Thymus (tissue), 11 donors: ENCODE data around the gene ZNF280B. TPM values are rescaled to one million over a fixed set of nuclear protein-coding genes. Genes with fewer than 3 reads are reported as not detected.
"Not testable (repeated sequence)": the region's sequence is repeated elsewhere in the genome, so short reads cannot be mapped to it uniquely, and the experiment has no call there.

Experiments
- DNase-seq, 9 donors: peaks; one replicate each; pipeline ENCODE4 v3.0.0-alpha.2; 2013; ENCODE audit warnings: low spot score in 9 of 9, low read depth in 6 of 9, missing footprints in 1 of 9
- H3K27ac ChIP-seq, 2 donors: one replicate each; pipeline ENCODE4 v1.5.1; 2013; ENCODE audit warnings: control low read depth in 1 of 2, low read depth in 1 of 2, low read length in 1 of 2, mild to moderate bottlenecking in 1 of 2, moderate library complexity in 1 of 2
- H3K27me3 ChIP-seq, 2 donors: one replicate each; pipeline ENCODE4 v1.5.1; 2013; ENCODE audit warnings: low read length in 1 of 2; ENCODE audit not compliant: control insufficient read depth in 2 of 2, insufficient read depth in 1 of 2
- H3K36me3 ChIP-seq, 2 donors: one replicate each; pipeline ENCODE4 v1.5.1; 2013; ENCODE audit warnings: low read length in 1 of 2, mild to moderate bottlenecking in 1 of 2, moderate library complexity in 1 of 2; ENCODE audit not compliant: control insufficient read depth in 2 of 2, insufficient read depth in 2 of 2
- H3K4me1 ChIP-seq, 2 donors: one replicate each; pipeline ENCODE4 v1.5.1; 2013; ENCODE audit warnings: low read length in 2 of 2; ENCODE audit not compliant: control insufficient read depth in 2 of 2, insufficient read depth in 2 of 2
- H3K4me3 ChIP-seq, 2 donors: one replicate each; pipeline ENCODE4 v1.5.1; 2013; ENCODE audit warnings: low read length in 2 of 2, control low read depth in 1 of 2, mild to moderate bottlenecking in 1 of 2
- H3K9me3 ChIP-seq, 2 donors: one replicate each; pipeline ENCODE4 v1.5.1; 2013; ENCODE audit warnings: low read length in 1 of 2, mild to moderate bottlenecking in 1 of 2; ENCODE audit not compliant: control insufficient read depth in 2 of 2, insufficient read depth in 1 of 2
- WGBS: extraction: QIAGEN DNeasy Blood & Tissue Kit; methylation state at CpG from one replicate; pipeline ENCODE4 v1.1.7; 2013; 5-methylcytosine and 5-hydroxymethylcytosine counted together
- polyA plus RNA-seq: library from polyadenylated mRNA; stranded (reverse); fragments of 200-250 nt; gene quantifications from one replicate; pipeline ENCODE4 v1.2.3, GENCODE V29; 2013
- total RNA-seq: library from RNA; stranded (reverse); fragments of 120-200 nt; gene quantifications from one replicate; pipeline ENCODE4 v1.2.4, GENCODE V29; 2013
- donor health status: healthy.

The ZNF280B gene
- total and polyA plus RNA-seq, 2 donors, result 0.55 to 0.99 TPM

DNA sequence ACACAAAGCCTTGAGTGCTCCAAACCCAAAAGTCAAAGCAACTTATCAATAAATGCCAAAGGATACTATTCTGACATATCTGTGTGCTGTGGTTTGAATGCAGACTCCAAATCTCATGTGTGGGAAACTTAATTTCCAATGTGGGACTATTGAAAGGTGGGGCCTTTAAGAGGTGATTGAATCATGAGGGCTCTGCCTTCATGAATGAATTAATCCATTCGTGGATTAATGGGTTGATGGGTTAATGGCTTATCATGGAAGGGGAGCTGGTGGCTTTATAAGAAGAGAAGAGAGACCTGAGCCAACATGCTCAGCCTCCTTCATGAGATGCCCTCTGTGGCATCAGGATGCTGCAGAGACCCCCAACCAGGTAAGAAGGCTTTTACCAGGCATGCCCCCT lies 28.4 kb upstream of the ZNF280B start:
- Histone ChIP-seq H3K4me1 (no peaks in the 10 kb centered on the region), H3K4me3 (no peak overlapping the region), H3K27me3 (peaks cover 0 to 2% of the 10 kb centered on the region in 2 donors), H3K9me3 (no peaks in the 10 kb centered on the region), H3K27ac (no peak overlapping the region), H3K36me3 (no peaks in the 10 kb centered on the region)
- 51% methylated on average over 1 of the region's 1 CpG for WGBS
- DNase-seq, result no peak

DNA sequence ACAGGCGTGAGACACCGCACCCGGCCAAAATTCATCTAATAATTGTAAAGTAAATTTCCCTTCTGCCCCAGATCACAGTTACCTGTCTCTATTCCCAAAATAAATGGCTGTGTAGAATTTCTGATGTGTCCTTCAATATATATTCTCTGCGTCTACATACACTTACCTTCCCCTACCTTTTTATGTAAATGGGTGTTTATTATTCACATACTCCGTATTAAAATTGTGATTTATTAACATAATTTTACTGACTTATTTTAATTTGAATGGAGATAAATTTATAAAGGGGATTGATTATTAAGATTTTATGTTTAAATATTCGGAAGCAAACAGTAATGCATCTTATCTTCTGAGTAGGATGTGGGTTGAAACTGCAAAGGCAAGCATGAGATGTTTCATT lies 28.0 kb upstream of the ZNF280B start:
- WGBS, result 77% methylated on average over 6 of the region's 6 CpGs
- DNase-seq, result no peak
- Histone ChIP-seq H3K27ac (no peak overlapping the region), H3K36me3 (no peaks in the 10 kb centered on the region), H3K27me3 (peaks cover 0 to 2% of the 10 kb centered on the region in 2 donors), H3K9me3 (no peaks in the 10 kb centered on the region), H3K4me3 (no peak overlapping the region), H3K4me1 (no peaks in the 10 kb centered on the region)

DNA sequence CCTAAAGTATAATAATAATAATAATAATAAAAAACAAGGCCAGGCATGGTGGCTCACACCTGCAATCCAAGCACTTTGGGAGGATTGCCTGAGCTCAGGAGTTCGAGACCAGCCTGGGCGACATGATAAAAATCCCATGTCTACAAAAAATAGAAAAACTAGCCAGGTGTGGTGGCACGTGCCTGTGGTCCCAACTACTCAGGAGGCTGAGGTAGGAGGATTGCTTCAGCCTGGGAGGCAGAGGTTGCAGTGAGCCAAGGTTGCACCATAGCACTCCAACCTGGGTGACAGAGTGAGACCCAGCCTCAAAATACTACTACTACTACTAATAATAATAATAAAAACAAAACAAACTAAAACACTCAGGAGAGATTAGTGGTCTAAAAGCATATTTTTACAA lies 27.1 kb upstream of the ZNF280B start:
- Histone ChIP-seq H3K4me3 (no peak overlapping the region), H3K27ac (no peak overlapping the region), H3K36me3 (no peaks in the 10 kb centered on the region), H3K27me3 (peaks cover 0 to 2% of the 10 kb centered on the region in 2 donors), H3K4me1 (no peaks in the 10 kb centered on the region), H3K9me3 (no peaks in the 10 kb centered on the region)
- no peak for DNase-seq
- 96% methylated on average over 3 of the region's 3 CpGs for WGBS

DNA sequence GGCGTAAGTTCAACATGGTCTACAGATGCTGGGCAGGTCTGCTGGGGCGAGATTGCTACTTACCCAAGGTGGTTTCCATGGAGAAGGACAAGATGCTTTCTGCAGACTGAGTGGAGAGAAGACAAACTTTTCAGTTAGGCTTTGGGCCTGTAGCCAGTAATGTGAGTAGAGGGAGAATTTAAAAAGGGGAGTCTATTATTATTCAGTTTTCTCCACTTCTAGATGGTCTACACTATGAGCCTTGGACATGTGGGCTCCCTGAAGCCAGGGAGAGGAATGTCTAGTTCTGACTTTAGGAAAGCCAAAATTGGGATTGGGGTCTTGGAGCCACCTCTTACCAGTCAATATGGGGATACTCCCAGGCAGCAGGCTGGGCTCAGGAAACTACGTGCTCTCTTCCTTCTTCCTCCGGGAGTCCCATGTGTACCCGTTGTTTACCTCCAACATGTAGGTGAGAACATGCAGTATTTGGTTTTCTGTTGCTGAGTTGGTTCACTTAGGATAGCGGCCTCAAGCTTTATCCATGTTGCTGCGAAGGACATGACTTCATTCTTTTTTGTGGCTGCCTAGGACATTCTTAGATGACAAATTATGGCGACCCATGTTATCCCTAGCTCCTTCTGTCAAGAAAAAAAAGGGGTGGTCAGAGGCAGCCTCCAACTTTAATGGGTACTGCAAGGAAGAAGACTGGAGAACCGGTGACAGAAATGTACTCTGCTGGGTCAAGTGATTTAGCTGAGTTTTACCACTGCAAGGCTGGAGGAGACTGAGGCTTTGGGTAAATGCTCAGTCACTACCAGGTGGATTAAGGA lies 26.3 kb upstream of the ZNF280B start:
- H3K27ac ChIP-seq, result no peak overlapping the region
- 94% methylated on average over 9 of the region's 9 CpGs for WGBS
- H3K4me3 ChIP-seq, result no peak overlapping the region
- H3K9me3 ChIP-seq, result no peaks in the 10 kb centered on the region
- H3K4me1 ChIP-seq, result no peaks in the 10 kb centered on the region
- DNase-seq, result no peak
- H3K36me3 ChIP-seq, result no peaks in the 10 kb centered on the region
- H3K27me3 ChIP-seq, result peaks cover 0 to 2% of the 10 kb centered on the region in 2 donors

DNA sequence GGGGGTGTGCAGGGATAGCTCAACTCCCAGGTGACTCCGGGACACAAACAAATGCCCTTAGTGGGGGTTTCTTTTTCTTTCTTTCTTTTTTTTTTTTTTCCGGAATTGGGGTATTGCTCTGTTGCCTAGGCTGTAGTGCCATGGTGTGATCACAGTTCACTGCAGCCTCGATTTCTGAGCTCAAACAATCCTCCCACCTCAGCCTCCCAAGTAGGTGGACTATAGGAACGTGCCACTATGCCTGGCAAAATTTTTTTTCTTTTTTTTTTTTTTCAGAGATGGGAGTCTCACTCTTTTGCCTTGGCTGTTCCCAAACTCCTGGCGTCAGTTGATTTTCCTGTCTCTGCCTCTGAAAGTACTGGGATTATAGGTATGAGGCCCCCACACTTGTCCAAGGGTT lies 25.3 kb upstream of the ZNF280B start:
- Histone ChIP-seq H3K9me3 (no peaks in the 10 kb centered on the region), H3K4me1 (no peaks in the 10 kb centered on the region), H3K4me3 (no peak overlapping the region), H3K27ac (no peak overlapping the region), H3K36me3 (no peaks in the 10 kb centered on the region), H3K27me3 (peaks cover 0 to 2% of the 10 kb centered on the region in 2 donors)
- WGBS, result 87% methylated on average over 5 of the region's 5 CpGs
- DNase-seq, result no peak

DNA sequence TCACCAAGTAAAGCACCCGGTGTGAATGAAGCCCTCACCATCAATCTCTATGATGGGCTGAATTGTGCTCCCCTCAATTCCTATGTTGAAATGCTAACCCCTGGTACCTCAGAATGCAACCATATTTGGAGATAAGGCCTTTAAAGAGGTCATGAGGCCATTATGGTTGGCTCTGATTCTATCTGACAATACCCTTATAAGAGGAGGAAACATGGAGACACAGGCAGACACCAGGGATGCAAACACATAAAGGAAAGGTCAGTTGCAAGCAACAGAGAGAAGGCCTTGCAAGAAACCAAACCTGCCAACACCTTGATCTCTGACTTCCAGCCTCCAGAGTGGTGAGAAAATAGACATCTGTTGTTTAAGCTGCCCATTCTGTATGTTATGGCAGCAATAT lies 24.9 kb upstream of the ZNF280B start:
- Histone ChIP-seq H3K27ac (no peak overlapping the region), H3K27me3 (peaks cover 0 to 2% of the 10 kb centered on the region in 2 donors), H3K9me3 (no peaks in the 10 kb centered on the region), H3K4me1 (no peaks in the 10 kb centered on the region), H3K36me3 (no peaks in the 10 kb centered on the region), H3K4me3 (no peak overlapping the region)
- 95% methylated on average over 1 of the region's 1 CpG for WGBS
- DNase-seq, result no peak

DNA sequence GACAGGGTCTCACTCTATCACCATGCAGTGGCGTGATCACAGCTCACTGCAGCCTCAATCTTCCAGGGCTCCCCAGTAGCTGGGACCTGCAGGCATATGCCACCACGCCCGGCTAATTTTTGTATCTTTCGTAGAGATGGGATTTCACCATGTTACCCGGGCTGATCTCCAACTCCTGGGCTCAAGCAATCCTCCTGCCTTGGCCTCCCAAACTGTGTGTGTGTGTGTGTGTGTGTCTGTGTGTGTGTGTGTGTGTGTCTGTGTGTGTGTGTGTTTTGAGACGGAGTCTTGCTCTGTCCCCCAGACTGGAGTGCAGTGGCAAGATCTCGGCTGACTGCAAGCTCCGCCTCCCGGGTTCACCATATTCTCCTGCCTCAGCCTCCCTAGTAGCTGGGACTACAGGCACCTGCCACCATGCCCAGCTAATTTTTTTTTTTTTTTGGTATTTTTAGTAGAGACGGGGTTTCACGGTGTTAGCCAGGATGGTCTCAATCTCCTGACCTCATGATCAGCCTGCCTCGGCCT lies 24.1 kb upstream of the ZNF280B start:
- not testable (repeated sequence) for DNase-seq, H3K4me3 ChIP-seq, H3K4me1 ChIP-seq, H3K9me3 ChIP-seq, H3K27ac ChIP-seq, H3K36me3 ChIP-seq, H3K27me3 ChIP-seq
- WGBS, result 88% methylated on average over 12 of the region's 12 CpGs

DNA sequence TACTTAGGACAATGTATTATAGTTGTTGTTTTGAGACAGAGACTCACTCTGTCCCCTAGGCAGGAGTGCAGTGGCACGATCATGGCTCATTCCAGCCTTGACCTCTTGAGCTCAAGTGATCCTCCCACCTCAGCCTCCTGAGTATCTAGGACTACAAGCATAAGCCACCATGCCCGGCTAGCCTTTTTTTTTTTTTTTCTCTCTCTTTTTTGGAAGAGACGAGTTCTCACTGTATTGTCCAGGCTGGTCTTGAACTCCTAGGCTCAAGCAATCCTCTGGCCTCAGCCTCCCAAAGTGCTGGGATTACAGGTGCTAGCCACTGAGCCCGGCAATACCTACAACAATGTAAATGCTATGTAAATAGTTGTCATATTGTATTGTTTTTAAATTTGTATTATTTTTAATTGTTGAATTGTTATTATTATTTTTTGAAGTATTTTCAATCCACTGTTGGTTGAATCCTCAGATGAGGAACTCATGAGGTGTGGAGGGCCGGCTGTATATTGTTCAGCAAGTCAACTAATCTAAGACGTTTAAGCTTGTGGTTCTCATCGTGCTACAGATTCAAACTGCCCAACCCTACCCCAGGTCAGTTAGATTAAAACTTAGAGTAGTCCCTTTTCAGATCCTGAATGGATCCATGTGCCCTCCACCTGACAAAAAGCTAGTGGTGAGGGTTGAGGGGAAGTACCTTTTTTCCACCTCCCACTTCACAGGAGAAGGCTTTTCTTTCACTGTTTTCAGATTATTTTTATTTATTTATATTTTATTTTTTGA lies 23.4 kb upstream of the ZNF280B start:
- Histone ChIP-seq H3K27ac (no peak overlapping the region), H3K27me3 (no peaks in the 10 kb centered on the region), H3K36me3 (no peaks in the 10 kb centered on the region), H3K4me3 (no peak overlapping the region), H3K9me3 (no peaks in the 10 kb centered on the region), H3K4me1 (no peaks in the 10 kb centered on the region)
- no peak for DNase-seq
- 96% methylated on average over 7 of the region's 7 CpGs for WGBS

DNA sequence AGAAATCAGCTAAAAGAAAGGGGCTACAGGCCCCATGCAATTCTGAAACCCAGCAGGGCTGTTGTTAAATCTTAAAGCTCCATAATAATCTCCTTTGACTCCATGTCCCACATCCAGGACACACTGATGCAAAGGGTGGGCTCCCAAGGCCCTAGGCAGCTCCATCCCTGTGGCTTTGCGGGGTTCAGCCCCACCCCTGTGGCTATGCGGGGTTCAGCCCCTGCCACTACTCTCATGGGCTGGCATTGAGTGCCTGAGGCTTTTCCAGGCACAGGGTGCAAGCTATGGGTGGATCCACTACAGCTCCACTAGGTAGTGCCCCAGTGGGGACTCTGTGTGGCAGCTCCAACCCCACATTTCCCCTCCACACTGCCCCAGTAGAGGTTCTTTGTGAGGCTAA lies 20.2 kb upstream of the ZNF280B start:
- H3K9me3 ChIP-seq, result no peaks in the 10 kb centered on the region
- H3K27ac ChIP-seq, result no peak overlapping the region
- H3K27me3 ChIP-seq, result no peaks in the 10 kb centered on the region
- H3K36me3 ChIP-seq, result no peaks in the 10 kb centered on the region
- no peak for DNase-seq
- H3K4me3 ChIP-seq, result no peak overlapping the region
- H3K4me1 ChIP-seq, result no peaks in the 10 kb centered on the region
- WGBS, result 97% methylated on average over 2 of the region's 2 CpGs
